Measurements from ENCODE around the gene XPA. TPM values are rescaled to one million over a fixed set of nuclear protein-coding genes. Genes with fewer than 3 reads are reported as not detected.

XPA gene
- total RNA-seq, 3 donors from 2014 or later = 10.8 to 24.0 (median 14.6) TPM

DNA sequence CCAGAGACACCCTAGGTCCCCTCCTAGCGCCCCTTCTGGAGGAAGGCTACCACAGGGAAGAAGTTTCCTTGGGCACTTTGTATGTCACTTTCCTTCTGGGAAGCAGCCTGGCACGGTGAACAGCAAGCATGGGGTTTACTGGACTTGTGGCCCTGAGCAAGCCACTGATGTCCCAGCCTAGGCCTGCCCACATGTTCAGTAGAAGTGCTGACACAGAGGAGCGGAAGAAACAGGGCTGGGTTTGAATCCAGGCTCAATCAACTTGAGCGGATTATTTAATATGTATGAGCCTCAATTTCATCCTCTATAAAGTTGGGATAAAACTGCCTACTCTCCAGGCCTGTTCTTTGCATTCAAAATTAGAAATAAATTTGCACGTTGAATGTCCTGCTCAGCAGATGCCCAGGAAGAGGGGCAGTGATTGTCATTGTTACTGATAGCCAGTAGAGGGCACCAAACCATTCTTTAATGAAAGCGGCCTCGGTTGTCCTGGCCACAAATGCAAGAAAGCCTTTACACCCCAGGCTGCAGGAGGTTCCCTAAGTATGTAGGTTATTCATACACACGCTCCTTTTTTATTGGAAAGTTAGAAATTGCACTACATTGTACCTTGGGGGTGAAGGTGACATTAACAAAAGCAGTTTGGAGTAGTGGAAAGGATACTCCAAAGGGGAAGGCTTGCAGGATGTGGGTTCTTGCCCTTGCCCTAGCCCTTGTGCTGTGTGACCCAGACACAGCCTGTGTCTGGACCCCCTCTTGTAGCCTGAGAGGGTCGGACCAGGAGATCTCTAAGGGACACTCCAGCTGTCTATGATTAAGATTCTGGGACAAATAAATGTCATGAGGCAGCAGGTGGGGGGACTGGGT, 13.4 kb upstream of the XPA start:
- Histone ChIP-seq H3K4me3 (no peak overlapping the region), H3K4me1 (ENCODE audit: low read depth) (no peaks in the 10 kb centered on the region), H3K9me3 (no peaks in the 10 kb centered on the region), H3K36me3 (ENCODE audit: low read depth) (no peaks in the 10 kb centered on the region)
- intact Hi-C loops (cut with DNase I, micrococcal nuclease) = loop anchor here (10.0 kb wide), 1 partner anchor 194 kb away; no protein-coding TSS in a partner anchor
- ATAC-seq = peak; percentile 92
- peak in 1 of 3 donors; percentile 55 for DNase-seq
- TF ChIP-seq, protein P1, sequence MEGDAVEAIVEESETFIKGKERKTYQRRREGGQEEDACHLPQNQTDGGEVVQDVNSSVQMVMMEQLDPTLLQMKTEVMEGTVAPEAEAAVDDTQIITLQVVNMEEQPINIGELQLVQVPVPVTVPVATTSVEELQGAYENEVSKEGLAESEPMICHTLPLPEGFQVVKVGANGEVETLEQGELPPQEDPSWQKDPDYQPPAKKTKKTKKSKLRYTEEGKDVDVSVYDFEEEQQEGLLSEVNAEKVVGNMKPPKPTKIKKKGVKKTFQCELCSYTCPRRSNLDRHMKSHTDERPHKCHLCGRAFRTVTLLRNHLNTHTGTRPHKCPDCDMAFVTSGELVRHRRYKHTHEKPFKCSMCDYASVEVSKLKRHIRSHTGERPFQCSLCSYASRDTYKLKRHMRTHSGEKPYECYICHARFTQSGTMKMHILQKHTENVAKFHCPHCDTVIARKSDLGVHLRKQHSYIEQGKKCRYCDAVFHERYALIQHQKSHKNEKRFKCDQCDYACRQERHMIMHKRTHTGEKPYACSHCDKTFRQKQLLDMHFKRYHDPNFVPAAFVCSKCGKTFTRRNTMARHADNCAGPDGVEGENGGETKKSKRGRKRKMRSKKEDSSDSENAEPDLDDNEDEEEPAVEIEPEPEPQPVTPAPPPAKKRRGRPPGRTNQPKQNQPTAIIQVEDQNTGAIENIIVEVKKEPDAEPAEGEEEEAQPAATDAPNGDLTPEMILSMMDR (IDR thresholded peaks at IDR 0.05) = peak; percentile 82

DNA sequence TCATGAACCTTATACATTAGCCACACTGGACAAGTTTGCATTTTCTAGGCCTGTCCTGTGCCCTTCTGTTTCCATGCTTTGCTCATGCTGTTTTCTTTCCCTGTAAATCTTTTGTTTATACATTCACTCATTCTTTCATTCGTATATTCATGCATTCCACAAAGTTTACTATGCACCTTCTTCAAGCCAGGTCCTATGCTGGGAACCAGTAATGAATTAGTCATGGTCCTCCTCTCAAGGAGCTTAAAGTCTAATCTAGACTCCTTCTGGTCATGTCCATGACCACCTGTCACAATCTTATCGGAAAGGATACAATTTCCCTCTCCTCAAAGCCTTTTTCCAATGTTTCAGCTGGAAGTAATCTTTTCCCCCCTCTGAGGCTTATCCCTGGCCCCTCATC, 9.1 kb upstream of the XPA start:
- no peak for ATAC-seq
- TF ChIP-seq, protein P1 (IDR thresholded peaks at IDR 0.05) = no peak
- Histone ChIP-seq H3K9me3 (no peaks in the 10 kb centered on the region), H3K4me3 (no peak overlapping the region), H3K4me1 (ENCODE audit: low read depth) (no peaks in the 10 kb centered on the region), H3K36me3 (ENCODE audit: low read depth) (no peaks in the 10 kb centered on the region)
- intact Hi-C loops (cut with DNase I, micrococcal nuclease) = no loop called here
- DNase-seq = no peak

DNA sequence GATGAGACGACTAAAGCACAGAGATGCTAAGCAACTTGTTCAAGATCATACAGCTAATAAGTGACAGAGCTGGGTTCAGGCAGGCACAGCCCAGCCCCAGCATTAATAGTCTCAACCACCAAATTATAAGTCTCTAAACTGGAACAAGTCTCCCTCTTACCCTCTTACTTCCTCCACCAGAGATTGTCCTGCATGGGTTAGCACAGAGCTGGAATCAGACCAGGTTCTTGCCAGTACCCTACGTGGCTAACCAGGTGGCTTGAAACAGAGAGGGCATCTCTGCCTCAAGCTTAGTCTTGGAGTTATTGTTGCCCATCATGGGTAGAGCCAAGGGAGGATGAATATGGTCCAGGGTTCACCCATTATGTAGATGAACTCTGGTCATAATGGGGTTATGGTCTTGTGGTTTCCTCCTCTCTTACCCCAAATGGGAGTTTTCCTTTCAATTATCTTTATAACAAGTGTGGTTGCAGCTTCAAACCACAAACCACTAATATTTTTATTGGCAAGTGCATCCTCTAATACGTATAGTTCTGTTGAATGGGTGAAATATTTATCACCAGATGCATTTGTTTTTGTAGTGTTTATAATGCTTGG, 8.3 kb upstream of the XPA start:
- H3K4me3 ChIP-seq = no peak overlapping the region
- DNase-seq (no peak), ATAC-seq (no peak)
- intact Hi-C loops (cut with DNase I, micrococcal nuclease) = no loop called here
- no peaks in the 10 kb centered on the region for H3K4me1 ChIP-seq (ENCODE audit: low read depth)
- no peaks in the 10 kb centered on the region for H3K9me3 ChIP-seq
- TF ChIP-seq, protein P1 (IDR thresholded peaks at IDR 0.05) = no peak
- no peaks in the 10 kb centered on the region for H3K36me3 ChIP-seq (ENCODE audit: low read depth)

DNA sequence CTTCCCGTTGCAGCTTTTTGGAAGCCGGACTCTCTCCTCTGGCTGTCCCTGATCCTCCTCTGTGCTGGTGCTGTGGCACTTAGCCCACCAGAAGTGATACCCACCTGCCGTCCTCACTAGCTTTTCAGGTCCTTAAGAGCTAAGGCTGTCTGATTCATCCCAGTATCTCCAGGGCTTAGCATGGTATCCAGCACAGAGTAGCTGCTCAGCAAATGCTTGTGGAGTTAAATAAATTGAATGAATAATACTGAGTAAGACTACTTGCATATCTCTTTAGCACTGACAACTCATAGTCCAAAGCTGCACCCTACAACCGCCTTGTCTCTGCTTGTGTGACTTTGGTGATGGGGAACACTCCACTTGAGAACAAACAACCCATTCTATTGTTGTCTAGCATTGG, 7.7 kb upstream of the XPA start:
- Histone ChIP-seq H3K36me3 (ENCODE audit: low read depth) (no peaks in the 10 kb centered on the region), H3K9me3 (no peaks in the 10 kb centered on the region), H3K4me1 (ENCODE audit: low read depth) (no peaks in the 10 kb centered on the region), H3K4me3 (no peak overlapping the region)
- DNase-seq (no peak), ATAC-seq (no peak)
- TF ChIP-seq, protein P1 (IDR thresholded peaks at IDR 0.05) = no peak
- intact Hi-C loops (cut with DNase I, micrococcal nuclease) = no loop called here

DNA sequence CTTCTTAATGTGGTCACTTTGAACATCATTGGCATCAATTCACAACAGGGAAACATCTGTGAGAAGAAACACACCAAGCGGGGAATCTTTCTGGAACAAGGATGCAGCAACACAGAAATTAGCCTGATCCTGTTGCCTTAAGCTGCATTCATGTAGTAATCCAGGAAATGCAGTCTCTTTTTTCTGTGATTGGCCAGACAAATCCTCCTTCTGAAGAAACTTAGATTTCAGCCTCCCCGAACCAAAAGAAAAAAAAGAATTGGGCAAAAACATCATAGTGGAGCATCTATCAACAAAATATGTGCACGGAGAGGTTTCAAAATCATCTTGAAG, 7.2 kb upstream of the XPA start:
- H3K9me3 ChIP-seq = no peaks in the 10 kb centered on the region
- TF ChIP-seq, protein P1 (IDR thresholded peaks at IDR 0.05) = no peak
- no peak overlapping the region for H3K4me3 ChIP-seq
- no peaks in the 10 kb centered on the region for H3K4me1 ChIP-seq (ENCODE audit: low read depth)
- ATAC-seq (no peak), DNase-seq (no peak)
- H3K36me3 ChIP-seq (ENCODE audit: low read depth) = no peaks in the 10 kb centered on the region
- intact Hi-C loops (cut with DNase I, micrococcal nuclease) = no loop called here

All from mucosa of descending colon (tissue), 3 donors.